Stimulated activated CD4-positive, alpha-beta T cell treated with anti-CD3 and anti-CD28 coated beads, TNF-alpha, amount 100 ng/mL, for 24 hours (primary cell): ENCODE measurements around the gene FBN2.
"Not testable (repeated sequence)": the region's sequence is repeated elsewhere in the genome, so short reads cannot be mapped to it uniquely, and the experiment has no call there.

ENCODE experiments used
- DNase-seq, 3 experiments: peaks; one replicate each; pipeline ENCODE4 v3.0.0-alpha.2; 2020; ENCODE audit warnings: low read depth in 3 of 3

Gene FBN2

DNA sequence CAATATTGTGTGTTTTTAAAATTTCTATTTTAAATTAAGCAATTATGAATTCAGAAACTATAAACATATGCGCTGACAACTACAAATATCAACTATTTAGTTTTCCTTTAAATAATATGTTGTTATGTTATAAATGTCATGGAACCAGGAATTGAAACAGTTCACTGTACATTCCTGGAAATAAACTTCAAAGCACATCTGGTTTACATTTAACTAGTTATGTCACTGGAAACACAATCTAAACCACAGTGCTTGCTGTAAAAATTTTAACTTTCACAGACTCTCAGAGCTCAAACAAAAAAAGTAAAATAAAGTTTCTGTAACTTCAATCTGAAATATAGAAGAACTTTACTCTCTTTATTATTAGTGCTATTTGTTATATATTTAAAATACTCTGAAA, 179.2 kb downstream of the FBN2 start:
- DNase-seq = no peak

DNA sequence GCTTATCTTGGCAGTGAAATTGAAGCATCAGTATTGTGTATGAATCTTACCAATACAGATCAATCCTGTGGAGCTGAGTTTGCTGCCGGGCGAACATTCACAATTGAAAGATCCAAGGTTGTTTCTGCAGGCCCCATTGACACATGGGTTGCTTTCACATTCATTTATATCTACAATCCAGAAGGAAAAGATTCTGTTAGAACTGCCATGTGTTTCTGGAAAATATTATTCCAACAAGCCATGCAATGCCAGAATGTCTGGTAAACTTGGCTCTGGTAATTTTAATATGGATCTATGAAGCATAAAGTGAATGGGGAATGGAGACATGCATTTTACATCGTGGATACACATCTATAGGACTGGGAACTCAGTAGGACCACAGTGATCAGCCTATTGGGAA, 180.8 kb downstream of the FBN2 start:
- no peak for DNase-seq

DNA sequence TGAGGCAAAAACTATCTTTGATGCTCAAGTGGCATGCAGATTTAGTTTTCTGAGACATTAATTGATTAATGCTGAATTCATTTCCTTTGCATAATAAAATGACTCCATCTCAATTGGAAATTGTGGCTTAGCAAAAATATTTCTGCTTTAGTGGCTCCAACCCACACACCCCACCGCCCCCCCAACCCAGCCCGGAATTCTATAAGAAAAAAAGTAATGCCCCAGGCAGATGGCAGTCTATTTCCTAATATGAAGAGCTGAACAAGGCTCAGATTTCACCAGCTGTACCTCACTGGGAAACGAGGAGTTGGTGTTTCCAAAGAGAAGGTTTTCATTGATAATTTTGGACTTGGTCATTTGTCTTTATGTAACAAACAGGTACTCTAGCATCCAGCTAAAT, 182.1 kb downstream of the FBN2 start:
- DNase-seq = no peak

DNA sequence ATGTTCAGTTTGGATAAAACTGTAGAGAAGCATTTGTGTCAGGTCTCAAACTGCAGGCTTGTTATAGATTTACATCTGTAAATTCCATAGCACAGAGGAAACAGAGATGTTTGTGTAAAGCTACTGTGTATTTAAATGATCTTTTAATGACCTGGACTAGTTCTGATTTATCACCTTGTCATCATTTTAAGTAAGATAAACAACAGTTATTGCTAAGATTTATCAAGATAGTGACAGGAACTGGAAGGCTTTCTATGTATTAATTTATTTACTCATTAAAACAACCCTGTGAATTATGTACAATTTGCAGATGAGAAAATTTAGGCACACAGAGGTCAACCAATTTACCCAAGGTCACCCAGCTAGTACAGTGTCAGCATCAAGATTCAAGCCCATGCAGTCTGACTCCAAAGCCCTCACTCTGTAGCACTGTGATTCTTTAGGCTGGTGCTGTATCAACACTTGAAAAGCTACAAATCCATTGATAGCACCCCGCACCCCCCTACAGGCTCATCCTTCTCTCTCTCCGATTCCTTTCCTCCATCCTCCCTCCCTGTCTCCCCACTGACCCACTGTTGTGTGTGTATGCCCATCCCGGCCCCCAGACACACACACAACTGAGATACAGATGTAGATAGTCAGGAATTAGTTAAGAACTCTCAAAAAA, 184.5 kb downstream of the FBN2 start:
- DNase-seq = no peak

DNA sequence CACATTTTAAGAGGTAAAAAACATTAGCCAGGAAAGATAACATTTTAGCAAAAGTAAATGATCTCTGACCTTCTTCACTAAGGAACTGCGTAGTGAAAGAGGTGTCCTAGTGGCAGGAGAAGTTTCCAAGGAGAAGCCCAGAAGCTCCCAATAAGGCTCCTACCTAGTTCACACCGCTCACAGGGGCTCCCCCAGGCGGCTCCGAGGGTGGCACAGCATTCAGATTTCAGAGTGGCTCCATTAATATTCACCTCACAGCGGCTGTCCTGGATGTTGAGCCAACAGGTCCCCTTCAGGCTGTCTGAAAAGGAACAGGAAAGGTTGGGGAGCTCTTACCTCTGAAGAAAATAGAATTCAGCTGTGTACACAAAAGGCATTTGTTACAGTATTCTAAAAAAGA, 187.3 kb downstream of the FBN2 start:
- DNase-seq = no peak

DNA sequence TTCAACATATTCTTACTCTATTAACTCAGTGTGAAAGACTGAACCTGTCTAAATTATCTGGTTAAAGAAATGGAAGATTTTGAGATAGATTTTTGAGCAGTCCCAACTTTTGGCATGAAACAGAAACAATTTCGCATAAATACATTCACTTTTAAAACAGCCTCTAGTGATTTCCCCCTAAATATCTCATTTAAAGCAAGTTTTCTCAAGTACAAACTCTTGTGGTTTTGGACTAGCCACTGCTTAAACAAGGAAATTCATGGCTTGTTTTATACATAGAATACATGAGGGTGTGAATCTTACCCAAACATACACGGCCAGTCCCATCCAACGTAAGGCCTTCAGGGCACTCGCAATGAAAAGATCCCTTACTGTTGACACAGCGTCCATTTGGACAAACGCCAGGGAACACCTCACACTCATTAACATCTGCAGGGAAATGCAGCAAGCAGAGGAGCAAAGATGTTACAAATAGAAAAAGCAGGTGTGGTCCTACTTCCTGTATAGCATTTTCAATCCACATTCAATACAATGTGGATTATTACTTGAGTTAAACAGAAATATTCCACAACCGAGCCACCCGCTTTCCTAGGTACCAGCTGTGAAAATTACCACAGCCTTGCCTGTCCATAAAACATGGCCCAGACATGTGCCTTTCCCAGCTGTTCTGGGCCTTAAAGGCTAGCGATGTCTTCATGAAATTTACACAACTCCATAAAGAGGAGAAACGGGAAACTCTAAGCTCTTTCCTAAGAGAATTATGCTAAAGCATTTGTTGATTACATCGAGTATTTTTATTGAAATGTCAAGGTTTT, 188.8 kb downstream of the FBN2 start:
- DNase-seq = no peak

DNA sequence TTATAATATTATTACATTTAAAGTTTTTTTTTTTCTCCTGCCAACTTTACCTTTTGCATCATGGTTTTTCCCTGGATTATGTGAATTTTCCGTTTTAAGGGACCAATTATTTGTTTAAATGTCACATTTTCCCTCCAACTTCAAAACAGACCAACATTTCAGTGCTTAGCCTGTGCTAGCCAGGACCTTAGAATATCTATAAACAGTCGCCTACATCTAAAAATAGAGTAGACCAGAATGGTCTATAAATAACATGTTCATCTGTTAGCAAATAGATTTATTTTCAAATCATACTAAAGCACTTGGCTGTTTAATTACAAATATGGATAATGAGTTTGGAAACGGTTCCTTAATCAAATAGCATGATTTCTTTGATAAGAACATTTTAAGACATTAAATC, 192.0 kb downstream of the FBN2 start:
- DNase-seq = no peak

DNA sequence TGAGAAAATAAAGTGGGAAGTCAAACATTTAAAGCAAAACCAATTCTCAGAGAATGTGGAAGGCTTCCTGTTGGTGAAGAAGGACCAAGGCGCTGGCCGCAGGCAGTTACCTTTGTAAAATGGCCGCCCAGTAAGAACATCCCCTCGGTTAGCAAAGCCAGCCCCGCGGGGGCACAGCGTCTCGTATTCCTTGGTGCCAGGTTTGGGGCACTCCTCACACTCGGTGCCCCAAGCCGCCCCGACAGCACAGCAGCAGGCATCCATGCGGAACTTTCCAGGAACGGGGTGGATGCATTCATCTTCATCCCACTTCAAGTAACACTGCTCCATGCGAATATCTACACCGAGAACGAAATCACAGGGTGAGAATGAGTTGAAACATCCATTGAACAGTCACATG, 192.8 kb downstream of the FBN2 start:
- DNase-seq = no peak

DNA sequence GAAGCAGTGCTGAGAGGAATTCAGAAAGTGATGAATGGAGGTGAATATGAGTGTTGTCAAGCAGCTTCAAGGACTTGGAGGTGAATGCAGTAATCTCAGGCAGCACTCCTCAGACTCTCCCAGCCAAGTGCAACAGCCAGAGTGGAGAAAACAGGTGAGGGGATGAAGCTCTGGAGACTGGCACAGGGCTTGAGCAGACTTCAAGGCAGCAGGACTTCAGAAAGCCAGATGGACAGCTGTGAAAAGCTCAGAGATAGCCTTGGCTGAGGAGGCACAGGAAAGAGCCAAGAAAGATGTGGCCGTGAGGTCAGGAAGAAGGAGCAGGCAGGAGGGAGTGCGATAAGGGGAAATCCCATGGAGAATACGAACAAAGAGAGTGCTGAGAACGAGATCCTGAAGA, 194.9 kb downstream of the FBN2 start:
- DNase-seq = no peak

DNA sequence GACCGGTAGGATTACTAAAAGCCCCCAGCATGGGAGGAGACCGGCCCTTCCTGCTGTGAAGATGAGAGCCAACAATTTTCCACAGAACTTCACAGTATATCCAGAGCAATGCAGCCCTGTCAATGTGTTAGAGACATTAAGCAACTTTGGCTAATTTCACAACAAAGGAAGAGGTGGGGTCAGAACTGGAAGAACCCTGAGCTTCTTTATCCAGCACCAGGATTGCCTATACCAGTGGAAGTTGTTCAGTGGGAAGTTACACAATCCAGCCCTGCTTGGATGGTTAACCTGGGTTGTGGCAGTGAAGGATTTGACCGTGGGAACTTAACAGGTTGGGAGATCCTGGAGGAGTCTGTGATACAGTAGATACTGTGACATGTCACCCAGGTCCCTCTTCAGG, 197.0 kb downstream of the FBN2 start:
- no peak for DNase-seq

DNA sequence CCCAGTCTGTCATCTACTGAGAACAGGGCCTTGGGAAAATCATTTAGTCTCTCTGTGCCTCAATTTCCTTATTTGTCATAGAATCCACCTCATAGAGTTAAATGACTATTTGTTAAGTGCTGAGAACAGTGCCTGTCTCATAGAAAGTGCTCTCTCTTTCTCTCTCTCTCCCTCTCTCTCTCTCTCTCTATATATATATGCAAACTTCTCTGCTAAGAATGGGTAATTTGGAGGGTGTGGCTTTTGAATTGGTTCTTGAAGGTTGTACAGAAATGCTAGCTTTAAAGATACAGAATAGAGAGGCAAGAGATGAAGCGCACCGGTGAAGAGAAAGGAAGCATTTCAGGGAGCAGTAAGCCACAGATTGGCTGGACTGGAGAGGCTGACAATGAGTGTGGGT, 197.4 kb downstream of the FBN2 start:
- DNase-seq = no peak

DNA sequence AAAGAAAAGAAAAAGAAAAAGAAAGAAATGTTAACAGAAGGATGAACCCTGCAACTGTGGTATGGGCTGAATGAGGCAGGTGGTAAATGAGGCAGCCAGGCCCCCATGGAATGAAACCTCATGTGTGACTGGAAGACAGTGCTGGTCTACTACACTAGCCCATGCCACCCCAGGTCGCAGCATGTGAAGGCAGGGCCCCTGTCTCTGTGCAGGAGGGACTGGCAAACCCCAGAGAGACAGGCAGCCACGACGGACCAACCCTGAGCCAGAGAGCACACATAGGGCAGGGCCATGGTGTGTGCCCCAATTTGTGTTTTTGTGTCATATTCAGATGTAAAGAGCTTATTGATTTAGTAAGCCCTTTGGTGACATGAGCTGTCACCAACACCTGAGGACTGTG, 198.5 kb downstream of the FBN2 start:
- DNase-seq = no peak

DNA sequence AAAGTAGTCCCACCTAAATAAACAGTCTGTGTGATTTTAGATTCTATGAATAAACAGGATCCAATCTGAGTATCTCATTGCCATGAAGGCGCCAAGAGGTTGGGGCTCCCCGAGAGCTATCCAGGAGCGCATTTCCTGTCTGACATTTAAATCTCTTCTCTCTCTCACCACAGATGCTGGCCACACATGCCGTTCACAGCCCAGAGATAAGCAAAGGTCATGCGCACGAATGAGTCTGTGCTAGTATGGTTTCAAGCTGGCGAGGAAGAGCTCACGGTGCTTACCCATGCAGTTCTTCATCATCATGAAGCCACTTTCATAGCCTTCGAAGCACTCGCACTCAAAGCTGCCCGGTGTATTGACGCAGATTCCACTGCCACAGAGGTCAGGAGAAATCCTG, 199.4 kb downstream of the FBN2 start:
- DNase-seq = no peak

DNA sequence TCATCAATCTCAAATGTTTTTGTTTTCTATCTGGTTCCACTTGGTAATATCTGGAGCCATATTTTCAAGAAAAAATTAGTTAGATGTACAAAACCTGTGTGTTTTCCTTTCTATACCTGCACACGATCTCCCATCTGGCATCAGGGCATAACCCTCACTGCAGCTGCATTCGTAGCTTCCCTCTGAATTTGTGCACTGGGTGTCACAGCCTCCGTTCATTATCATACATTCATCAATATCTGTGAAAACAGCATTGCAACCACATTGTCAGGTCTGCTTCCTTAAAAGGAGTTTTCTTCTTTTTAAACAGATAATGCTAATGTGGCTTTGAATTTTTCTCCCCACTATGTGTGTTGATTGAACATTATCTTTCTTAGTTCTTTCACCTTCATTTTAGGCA, 202.7 kb downstream of the FBN2 start:
- DNase-seq = no peak

DNA sequence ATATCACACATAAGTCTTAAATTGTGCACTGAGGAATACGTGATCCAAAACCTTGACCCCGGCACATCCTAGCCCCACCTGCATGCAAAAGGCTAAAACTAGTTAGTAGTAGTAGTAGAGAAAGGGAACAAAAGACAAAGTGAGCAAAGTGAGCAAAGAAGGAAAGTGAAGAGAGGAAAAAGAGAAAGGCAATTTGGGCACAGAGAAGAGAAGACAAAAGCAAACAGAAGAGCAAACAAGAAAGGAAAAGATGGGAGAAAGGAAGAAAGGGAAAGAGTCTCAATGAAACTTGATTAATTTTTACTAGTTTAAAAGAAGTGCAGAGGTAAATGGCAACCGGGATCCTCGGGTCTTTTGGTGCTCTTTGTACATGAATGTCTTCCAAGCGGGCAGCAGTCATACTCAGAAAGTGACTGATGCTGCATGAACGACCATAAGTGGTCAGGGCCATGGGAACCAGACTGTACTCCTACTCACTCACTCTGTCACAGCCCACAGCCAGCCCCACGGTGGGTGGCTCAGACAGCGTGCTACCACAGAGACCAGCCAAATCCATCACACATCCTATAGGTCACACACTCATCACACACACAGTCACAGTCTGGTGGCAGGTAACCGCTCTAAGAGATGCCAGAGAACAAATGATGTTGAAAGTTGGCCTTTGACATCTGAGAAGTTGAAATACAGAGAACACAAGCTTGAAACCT, 203.9 kb downstream of the FBN2 start:
- DNase-seq = no peak

DNA sequence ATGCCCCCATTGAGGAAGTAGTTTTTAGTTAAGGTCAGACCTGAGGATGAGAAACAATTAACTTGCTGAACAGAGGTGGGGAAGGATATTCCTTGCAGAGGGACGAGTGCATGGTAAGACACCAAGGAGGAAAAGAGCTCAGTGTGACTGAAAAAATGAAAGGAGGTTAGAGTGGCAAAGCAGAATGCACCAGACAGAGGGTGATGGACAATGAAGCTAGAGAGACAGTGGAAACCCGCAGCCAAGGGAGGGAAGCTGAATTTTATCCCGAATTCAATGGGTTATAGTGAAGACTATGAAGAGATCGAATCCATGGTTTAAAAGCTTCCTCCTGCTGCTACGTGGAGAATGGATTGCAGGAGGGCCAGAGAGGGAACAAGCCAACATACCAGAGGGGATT, 206.8 kb downstream of the FBN2 start:
- no peak for DNase-seq

DNA sequence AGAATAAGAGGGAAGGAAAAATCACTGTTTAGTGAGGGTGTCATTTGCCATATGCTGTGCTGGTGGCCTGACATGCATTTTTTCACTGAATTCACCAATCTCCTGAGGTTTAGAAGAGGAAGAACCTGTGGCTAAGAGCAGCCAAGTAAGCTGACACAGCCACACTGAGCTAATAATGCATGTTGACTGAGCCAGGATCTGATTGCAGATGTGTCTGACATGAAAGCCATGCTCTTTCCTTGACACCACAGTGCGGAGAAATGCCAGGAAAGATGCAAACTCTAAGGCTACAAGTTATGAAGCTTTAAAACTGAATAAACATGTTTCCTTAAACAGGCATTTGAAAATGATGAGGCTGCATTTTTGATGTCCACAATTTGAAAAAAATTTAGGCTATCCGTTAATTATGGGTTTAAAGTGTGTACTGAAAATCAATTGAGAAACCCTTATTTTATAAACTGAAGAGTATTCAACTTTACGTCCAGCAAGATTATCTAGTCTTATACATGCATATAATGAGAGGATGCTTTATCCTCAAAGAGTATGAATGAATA, 208.6 kb downstream of the FBN2 start:
- no peak for DNase-seq

DNA sequence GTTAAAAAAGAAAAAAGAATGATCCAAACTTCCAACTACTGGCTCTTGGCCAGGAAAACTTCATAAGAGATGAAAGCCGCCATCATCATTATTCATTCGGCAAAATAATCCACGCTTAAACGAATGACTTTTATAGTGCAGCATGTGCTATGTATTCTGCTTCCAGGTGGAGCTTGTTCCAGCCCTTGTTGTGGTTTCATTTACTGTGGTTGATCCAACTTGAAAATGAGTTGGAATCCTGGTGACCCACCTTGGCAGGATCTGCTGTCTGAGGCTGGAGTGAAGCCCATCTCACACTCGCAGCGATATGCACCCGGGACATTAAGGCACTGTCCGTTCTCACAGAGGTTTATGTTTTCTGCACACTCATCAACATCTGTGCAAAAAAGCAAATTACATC, 209.6 kb downstream of the FBN2 start:
- no peak for DNase-seq

DNA sequence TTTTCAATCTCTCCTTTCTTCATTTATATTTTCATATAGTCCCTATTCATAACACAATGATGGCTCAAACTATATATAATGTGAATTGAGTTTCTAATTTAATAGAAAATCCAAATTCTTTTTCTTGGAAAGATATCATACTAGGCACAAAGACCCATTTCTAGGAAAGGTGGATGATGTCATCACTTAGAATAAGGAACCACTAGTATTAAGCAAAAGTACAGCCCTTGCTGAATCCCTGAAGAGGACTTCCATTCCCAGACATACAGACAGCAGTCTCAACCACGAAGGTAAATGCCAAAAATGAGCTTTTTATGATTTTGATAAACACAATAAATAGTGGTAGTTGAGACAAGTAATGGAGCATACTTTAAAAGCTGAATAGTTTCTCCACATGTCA, 210.0 kb downstream of the FBN2 start:
- no peak for DNase-seq

DNA sequence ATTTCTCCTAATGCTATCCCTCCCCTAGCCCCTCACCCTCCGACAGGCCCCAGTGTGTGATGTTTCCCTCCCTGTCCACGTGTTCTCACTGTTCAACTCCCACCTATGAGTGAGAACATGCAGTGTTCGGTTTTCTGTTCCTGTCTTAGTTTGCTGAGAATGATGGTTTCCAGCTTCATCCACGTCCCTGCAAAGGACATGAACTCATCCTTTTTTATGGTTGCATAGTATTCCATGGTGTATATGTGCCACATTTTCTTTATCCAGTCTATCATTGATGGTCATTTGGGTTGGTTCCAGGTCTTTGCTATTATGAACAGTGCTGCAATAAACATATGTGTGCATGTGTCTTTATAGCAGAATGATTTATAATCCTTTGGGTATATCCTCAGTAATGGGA, 216.6 kb downstream of the FBN2 start:
- not testable (repeated sequence) for DNase-seq

DNA sequence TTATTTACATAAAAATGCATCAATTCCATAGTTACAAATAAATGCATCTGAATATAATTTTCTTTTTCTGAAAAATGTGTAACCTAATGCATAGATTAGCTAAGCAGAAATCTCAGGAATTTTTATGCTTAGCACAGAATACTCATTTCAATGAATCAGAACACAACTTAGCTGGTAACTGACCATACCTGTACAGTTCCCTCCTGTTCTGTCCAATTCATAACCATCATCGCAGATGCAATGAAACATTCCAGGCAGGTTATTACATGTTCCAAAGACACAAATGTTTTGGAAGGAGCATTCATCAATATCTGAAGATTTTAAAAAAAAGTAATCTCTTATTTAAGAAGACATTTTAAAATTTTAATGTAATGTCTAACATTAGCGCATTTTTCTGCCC, 219.4 kb downstream of the FBN2 start:
- no peak for DNase-seq

DNA sequence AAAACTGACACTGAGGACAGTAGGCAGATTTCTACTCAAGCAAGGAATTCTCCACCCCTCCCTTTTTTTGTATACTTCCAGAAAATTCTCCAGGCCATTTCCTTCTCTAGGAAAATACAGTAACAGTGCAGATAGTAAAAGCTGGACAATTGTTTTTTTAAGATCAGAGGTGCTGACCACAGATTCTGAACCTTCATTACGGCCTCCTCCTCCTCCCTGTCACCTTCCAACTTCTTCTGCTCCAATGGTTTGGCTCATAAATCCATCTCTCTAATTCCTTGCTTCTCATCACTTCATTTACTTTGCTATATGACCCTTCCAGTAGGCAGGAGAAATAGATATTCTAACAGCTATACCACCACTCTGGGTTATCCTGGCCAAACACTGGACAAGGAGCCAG, 220.6 kb downstream of the FBN2 start:
- no peak for DNase-seq

DNA sequence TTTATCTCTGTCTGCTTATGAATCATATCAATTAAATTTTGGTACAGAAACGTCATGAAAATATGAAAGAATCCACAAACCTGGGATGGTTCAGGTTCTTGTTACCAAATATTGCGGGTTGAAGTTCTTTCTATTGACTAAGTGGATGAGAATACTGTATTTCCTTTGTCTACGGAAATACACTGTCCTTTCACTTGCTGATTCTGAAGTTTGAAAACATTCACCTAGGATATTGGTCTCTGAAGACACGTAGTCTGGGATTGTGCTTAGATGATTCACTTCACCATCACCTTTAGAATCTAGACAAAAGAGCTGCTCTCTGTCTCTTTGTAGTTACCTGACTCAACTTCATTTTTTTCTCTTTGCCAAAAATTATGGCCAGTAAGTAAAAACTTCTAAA, 222.4 kb downstream of the FBN2 start:
- no peak for DNase-seq
